ENCODE results near the gene ZNF354C.

DNA sequence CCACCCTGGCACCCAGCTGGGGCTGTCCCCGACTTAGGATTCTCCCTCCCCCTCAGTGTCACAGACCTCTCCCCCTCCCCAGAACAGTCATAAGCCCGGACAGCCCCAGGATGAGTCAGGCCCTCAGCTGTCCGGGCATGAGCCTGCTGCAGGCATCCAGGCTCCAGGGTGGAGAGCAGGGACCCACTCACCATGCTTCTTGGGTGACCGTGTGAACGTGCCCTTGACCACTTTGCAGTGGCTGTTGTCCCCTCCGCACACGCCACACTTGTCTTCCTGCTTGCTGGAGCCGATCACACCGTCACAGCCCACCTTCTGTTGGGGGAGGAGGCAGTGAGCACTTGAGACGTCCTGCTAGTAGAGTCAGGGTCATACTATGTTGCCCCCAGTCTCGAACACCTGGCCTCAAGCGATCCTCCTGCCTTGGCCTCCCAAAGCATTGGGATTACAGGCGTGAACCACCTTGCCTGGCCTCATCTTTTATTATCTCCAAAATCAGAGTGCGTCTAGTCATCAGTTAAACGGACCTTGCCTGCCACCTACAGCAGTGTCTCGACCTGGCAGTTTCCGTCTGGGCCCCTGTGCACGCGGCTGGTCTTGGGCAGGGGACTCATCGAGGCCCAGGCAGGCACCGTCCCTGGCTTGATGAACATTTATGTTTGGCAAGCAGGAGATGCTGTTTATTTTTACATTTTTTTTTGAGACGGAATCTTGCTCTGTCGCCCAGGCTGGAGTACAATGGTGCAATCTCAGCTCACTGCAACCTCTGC is 72.6 kb downstream of the ZNF354C start:
- TF ChIP-seq, protein P1, sequence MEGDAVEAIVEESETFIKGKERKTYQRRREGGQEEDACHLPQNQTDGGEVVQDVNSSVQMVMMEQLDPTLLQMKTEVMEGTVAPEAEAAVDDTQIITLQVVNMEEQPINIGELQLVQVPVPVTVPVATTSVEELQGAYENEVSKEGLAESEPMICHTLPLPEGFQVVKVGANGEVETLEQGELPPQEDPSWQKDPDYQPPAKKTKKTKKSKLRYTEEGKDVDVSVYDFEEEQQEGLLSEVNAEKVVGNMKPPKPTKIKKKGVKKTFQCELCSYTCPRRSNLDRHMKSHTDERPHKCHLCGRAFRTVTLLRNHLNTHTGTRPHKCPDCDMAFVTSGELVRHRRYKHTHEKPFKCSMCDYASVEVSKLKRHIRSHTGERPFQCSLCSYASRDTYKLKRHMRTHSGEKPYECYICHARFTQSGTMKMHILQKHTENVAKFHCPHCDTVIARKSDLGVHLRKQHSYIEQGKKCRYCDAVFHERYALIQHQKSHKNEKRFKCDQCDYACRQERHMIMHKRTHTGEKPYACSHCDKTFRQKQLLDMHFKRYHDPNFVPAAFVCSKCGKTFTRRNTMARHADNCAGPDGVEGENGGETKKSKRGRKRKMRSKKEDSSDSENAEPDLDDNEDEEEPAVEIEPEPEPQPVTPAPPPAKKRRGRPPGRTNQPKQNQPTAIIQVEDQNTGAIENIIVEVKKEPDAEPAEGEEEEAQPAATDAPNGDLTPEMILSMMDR (IDR thresholded peaks at IDR 0.05; ENCODE audit: low read depth, low read length) = no peak
- TF ChIP-seq POLR2A (IDR thresholded peaks at IDR 0.05; ENCODE audit: extremely low read depth, insufficient read length) (no peak), MYC (IDR thresholded peaks at IDR 0.05; ENCODE audit: low read depth, low read length) (no peak)
- TF ChIP-seq, protein P2, sequence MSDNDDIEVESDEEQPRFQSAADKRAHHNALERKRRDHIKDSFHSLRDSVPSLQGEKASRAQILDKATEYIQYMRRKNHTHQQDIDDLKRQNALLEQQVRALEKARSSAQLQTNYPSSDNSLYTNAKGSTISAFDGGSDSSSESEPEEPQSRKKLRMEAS (IDR thresholded peaks at IDR 0.05; ENCODE audit: low read depth, low read length) = no peak

Data from NB4 (cell line).